Stimulated activated naive B cell treated with anti-CD40 and anti-IgM and Interleukin-4, amounts not matched to agents 10 μg/mL and 1 μg/mL and 100 μg/mL, for 72 hours (primary cell): ENCODE measurements around the gene RNU7-1.

Source experiments
- ATAC-seq, 2 donors: fragments of 150-1000 bp; cut with Tn5 transposase; replicated peaks; 2 replicates each; pipeline ENCODE4 v1.10.0; 2021; ENCODE audit warnings: moderate library complexity in 1 of 2
- DNase-seq: peaks from one replicate; pipeline ENCODE4 v3.0.0; 2021
- H3K27ac Mint-ChIP-seq: one replicate; pipeline ENCODE4 v1.8.0; 2022; ENCODE audit warnings: mild to moderate bottlenecking, mixed read lengths
- H3K27me3 Mint-ChIP-seq, 2 donors: one replicate each; pipeline ENCODE4 v1.8.0; 2022; ENCODE audit warnings: mixed read lengths in 2 of 2
- H3K36me3 Mint-ChIP-seq, 2 donors: one replicate each; pipeline ENCODE4 v1.8.0; 2022; ENCODE audit warnings: mixed read lengths in 2 of 2, mild to moderate bottlenecking in 1 of 2
- H3K4me1 Mint-ChIP-seq, 2 donors: one replicate each; pipeline ENCODE4 v1.8.0; 2022; ENCODE audit warnings: mixed read lengths in 2 of 2, mild to moderate bottlenecking in 1 of 2
- H3K4me3 Mint-ChIP-seq, 2 donors: one replicate each; pipeline ENCODE4 v1.8.0; 2022; ENCODE audit warnings: mild to moderate bottlenecking in 2 of 2, mixed read lengths in 2 of 2, moderate library complexity in 1 of 2
- H3K9me3 Mint-ChIP-seq, 2 donors: one replicate each; pipeline ENCODE4 v1.8.0; 2022; ENCODE audit warnings: mixed read lengths in 2 of 2, mild to moderate bottlenecking in 1 of 2

Gene RNU7-1

DNA sequence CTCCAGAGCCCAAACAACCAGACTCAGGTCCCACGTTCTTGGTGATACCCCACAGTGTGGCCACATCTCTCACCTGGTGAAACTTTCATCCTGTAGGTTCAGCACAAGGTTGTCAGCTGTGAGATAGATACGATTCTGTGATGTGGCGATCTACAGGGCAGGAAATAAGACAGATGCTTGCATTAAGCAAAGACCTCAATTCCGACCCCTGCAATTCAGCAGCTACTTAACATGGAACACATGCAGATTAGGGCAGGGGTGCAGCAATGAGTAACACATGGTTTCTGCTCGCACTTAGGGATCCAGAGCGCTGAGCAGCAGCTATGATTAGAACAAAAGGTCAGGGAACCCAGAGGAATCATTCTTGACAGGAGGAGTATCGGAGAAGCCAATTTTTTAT is 22.7 kb downstream of the RNU7-1 start:
- H3K4me3 Mint-ChIP-seq: no peak overlapping the region
- DNase-seq (no peak), ATAC-seq (no peak)
- H3K36me3 Mint-ChIP-seq: peaks cover 43 to 60% of the 10 kb centered on the region in 2 donors
- H3K27me3 Mint-ChIP-seq: no peaks in the 10 kb centered on the region
- peaks cover 48 to 78% of the 10 kb centered on the region in 2 donors for H3K4me1 Mint-ChIP-seq
- peak overlapping the region; percentile 82 for H3K27ac Mint-ChIP-seq
- H3K9me3 Mint-ChIP-seq: no peaks in the 10 kb centered on the region

DNA sequence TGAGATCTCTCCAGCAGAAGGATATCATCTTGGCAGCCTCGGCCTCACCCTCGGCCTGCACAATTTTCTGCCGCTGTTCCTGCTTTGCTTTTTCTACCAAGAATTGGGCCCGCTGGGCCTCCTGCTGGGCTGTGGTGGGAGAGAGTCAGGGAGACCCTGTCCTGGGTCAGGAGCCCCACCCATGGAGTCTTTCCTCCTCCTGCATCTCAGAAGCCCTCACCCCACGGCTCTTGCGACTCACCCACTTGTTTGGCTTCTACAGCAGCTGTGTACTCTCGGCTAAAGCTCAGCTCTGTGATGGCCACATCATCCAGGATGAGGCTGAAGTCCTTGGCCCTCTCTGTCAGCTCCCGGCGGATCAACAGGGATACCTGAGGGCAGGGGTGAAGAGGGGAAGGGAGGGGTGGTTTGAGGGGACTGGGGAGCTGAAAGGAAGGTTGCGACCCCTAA is 24.1 kb downstream of the RNU7-1 start:
- Mint-ChIP-seq H3K27me3 (no peaks in the 10 kb centered on the region), H3K4me3 (no peak overlapping the region), H3K9me3 (no peaks in the 10 kb centered on the region), H3K27ac (no peak overlapping the region), H3K4me1 (peaks cover 37 to 77% of the 10 kb centered on the region in 2 donors), H3K36me3 (peaks cover 39 to 61% of the 10 kb centered on the region in 2 donors)
- no peak for DNase-seq
- ATAC-seq: no peak

DNA sequence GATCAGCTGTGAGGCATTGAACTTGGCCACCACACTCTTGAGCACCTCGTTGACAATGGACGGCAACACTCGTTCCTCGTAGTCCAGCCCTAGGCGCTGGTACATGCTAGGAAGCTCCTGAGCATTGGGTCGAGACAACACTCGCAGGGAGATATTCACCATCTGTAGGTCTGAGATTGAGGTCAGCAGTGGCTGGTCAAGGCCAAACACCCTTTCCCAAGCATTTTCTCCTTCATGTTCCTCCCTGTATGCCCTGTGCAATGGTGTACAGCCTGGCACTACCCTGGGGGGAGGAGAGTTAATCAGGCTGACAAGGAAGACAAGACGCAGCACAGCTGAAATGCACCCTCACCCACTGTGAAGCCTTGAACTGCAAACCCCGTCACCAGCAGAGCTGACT is 24.8 kb downstream of the RNU7-1 start:
- Mint-ChIP-seq H3K36me3 (peaks cover 40 to 62% of the 10 kb centered on the region in 2 donors), H3K4me1 (peaks cover 35 to 78% of the 10 kb centered on the region in 2 donors), H3K9me3 (no peaks in the 10 kb centered on the region), H3K4me3 (peak overlapping the region; percentile 96 to 100), H3K27ac (peak overlapping the region; percentile 100), H3K27me3 (no peaks in the 10 kb centered on the region)
- no peak for DNase-seq
- no peak for ATAC-seq

DNA sequence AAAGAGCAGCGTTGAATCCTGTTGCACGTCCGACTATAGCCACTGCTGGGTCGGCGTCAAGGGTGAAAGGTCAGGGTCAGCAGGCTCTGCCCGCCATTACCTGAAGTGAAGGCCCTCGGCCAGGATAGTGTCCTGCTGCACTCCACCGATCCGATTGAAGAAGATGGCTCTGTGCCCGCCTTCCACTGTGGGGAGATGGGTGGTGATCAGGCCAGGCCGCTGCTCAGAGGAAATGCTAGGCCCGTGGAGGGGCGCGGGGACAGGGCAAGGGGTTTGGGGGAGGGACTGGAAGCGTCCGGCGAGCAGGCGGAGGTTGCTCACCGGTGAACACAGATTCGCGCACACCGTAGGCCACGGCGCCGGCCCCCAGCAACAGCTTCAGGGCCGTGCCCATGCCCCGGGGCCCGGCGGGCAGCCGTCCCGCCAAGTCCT is 26.5 kb downstream of the RNU7-1 start:
- Mint-ChIP-seq H3K36me3 (peaks cover 42 to 69% of the 10 kb centered on the region in 2 donors), H3K27me3 (no peaks in the 10 kb centered on the region), H3K4me1 (peaks cover 36 to 77% of the 10 kb centered on the region in 2 donors), H3K27ac (peak overlapping the region; percentile 100), H3K4me3 (peak overlapping the region; percentile 96 to 100), H3K9me3 (no peaks in the 10 kb centered on the region)
- no peak for DNase-seq
- peak; percentile 33 to 38 for ATAC-seq

DNA sequence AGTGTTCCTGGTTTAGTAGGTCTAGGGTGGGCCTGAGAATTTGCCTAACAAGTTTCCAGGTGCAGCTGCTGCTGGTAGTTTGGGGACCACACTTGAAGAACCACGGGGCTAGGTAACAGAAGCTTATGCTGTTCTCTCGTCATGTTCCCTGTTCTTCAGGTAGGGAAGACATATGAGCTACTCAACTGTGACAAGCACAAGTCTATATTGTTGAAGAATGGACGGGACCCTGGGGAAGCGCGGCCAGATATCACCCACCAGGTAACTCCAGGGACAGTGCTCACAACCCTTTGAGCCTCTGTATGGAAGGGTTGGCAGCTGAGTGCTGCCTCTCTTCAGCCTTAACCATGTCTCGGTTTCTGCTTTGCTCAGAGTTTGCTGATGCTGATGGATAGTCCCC is 30.6 kb downstream of the RNU7-1 start:
- Mint-ChIP-seq H3K4me3 (no peak overlapping the region), H3K36me3 (peaks cover 44 to 75% of the 10 kb centered on the region in 2 donors), H3K27ac (no peak overlapping the region), H3K4me1 (peaks cover 24 to 59% of the 10 kb centered on the region in 2 donors), H3K27me3 (no peaks in the 10 kb centered on the region), H3K9me3 (no peaks in the 10 kb centered on the region)
- ATAC-seq (no peak), DNase-seq (no peak)

DNA sequence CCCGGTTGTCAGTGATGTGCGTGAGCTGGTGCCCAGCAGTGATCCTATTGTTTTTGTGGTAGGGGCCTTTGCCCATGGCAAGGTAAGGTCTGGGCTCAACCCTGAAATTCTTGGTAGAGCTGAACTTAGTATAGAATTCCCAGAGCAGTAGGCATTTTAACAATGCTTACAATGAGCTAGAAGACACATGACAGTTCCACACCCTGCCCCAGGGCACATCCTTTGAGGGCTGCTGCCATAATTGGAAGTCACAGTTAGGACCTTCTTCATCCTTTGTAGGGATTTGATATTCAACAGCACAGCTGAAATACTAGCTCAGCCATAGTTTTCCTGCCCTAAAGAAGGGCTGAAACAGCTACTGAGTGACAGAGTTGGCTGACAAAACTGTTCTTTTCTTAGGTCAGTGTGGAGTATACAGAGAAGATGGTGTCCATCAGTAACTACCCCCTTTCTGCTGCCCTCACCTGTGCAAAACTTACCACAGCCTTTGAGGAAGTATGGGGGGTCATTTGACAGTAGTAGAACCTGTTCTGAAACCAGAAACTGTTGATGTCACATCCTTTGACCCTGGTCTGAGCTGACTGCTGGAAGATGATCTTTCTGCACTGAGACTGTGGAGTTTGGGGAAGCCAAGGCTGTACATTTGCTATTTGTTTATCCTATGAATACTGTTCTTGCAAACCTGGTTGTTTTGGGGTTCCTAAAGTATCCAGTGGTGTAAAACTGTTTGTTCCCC is 31.8 kb downstream of the RNU7-1 start:
- no peak overlapping the region for H3K4me3 Mint-ChIP-seq

DNA sequence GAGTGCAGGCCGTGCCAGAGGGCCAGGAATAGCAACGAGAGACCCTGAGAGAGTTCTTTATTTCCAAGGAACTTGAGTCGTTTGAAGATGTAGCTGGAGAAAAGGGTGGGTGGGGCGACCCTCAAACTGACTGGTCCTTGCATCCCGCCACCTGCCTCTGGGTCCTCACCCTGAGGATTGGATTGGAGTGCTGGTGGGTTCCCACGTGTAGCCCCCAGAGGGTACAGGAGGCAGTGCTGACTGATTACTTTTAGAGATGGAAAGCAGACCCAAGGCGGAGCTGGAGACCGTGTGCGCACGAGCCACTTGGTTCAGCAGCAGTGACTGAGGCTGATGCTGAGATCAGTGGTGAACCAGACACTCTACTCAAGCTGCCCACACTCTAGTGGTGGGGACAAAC is 34.0 kb downstream of the RNU7-1 start:
- ATAC-seq: no peak
- peak overlapping the region; percentile 49 for H3K27ac Mint-ChIP-seq
- peaks cover 20 to 37% of the 10 kb centered on the region in 2 donors for H3K4me1 Mint-ChIP-seq
- DNase-seq: no peak
- no peaks in the 10 kb centered on the region for H3K27me3 Mint-ChIP-seq
- no peaks in the 10 kb centered on the region for H3K9me3 Mint-ChIP-seq
- peaks cover 43 to 70% of the 10 kb centered on the region in 2 donors for H3K36me3 Mint-ChIP-seq
- H3K4me3 Mint-ChIP-seq: no peak overlapping the region

More for the DNA sequence above, 31.8 kb downstream of the RNU7-1 start:
- peaks cover 41 to 71% of the 10 kb centered on the region in 2 donors for H3K36me3 Mint-ChIP-seq
- no peaks in the 10 kb centered on the region for H3K27me3 Mint-ChIP-seq
- peaks cover 22 to 54% of the 10 kb centered on the region in 2 donors for H3K4me1 Mint-ChIP-seq
- DNase-seq: no peak
- H3K27ac Mint-ChIP-seq: peak overlapping the region; percentile 90
- ATAC-seq: peak; percentile 27 to 34
- H3K9me3 Mint-ChIP-seq: no peaks in the 10 kb centered on the region

DNA sequence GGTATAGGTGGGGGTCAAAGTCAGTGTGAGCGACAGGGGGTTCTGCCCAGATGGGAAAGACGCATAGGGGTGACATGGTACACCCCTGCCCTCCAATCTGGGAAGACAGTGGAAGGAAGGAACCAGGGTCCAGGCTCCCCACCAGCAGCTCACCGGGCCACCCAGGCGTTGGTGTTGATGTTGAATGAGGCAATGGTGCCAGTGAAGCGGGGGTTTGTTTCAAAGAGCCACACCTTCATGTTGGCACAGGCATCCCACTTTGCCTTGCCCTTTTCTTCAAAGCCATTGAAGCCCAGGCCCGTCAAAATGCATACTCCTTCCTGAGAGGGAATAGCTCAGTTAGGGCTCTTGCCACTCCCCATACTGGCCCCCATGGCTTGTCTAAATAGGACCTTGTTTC is 34.6 kb downstream of the RNU7-1 start:
- Mint-ChIP-seq H3K4me3 (no peak overlapping the region), H3K27ac (peak overlapping the region; percentile 59), H3K27me3 (no peaks in the 10 kb centered on the region), H3K4me1 (peaks cover 18 to 32% of the 10 kb centered on the region in 2 donors), H3K9me3 (no peaks in the 10 kb centered on the region), H3K36me3 (peaks cover 43 to 68% of the 10 kb centered on the region in 2 donors)
- DNase-seq: no peak
- no peak for ATAC-seq

DNA sequence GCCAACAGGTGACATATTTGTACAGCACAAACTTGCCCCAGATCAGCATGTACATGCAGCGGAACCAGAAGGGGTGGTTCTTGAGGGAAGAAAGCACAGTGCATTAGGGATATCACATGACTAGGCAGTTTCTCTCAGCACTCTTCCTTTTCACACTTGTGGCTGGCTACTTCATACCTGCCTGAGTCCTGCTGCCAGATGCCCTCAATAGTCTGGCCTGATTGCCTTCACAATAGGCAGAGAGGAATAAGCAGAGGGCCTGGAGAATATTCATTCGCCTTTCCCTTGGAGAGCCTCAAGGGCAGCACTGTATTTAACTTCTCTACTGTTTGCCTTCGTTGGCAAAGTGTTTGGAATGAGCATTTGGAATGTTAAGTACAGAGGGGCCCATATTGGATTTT is 35.0 kb downstream of the RNU7-1 start:
- no peaks in the 10 kb centered on the region for H3K27me3 Mint-ChIP-seq

DNA sequence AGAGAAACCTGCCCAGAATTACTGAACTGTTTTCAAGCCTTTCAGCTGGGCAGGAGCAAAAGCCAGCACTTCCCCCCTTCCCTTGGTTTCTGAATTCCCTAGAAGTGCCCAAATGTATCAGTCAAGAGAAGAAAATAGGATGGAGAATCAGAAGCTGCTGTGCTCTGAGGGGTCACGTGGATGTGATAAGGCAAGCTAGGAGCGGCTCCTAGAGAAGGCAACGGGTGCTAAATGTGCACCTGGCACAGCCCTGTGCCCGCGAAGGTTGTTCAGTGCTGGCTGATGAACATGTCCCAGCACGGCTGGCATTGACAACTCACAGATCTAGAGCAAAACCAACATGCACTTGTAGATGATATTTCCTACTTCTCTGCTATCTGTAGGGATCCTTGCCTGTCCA is 35.4 kb downstream of the RNU7-1 start:
- DNase-seq (no peak), ATAC-seq (no peak)
- peaks cover 12 to 24% of the 10 kb centered on the region in 2 donors for H3K4me1 Mint-ChIP-seq
- no peaks in the 10 kb centered on the region for H3K9me3 Mint-ChIP-seq
- H3K36me3 Mint-ChIP-seq: peaks cover 44 to 63% of the 10 kb centered on the region in 2 donors
- H3K27ac Mint-ChIP-seq: peak overlapping the region; percentile 53
- H3K27me3 Mint-ChIP-seq: no peaks in the 10 kb centered on the region
- no peak overlapping the region for H3K4me3 Mint-ChIP-seq

More for the DNA sequence above, 35.0 kb downstream of the RNU7-1 start:
- H3K4me3 Mint-ChIP-seq: no peak overlapping the region
- H3K9me3 Mint-ChIP-seq: no peaks in the 10 kb centered on the region
- DNase-seq (no peak), ATAC-seq (no peak)
- H3K27ac Mint-ChIP-seq: peak overlapping the region; percentile 53
- peaks cover 15 to 27% of the 10 kb centered on the region in 2 donors for H3K4me1 Mint-ChIP-seq
- H3K36me3 Mint-ChIP-seq: peaks cover 45 to 67% of the 10 kb centered on the region in 2 donors

DNA sequence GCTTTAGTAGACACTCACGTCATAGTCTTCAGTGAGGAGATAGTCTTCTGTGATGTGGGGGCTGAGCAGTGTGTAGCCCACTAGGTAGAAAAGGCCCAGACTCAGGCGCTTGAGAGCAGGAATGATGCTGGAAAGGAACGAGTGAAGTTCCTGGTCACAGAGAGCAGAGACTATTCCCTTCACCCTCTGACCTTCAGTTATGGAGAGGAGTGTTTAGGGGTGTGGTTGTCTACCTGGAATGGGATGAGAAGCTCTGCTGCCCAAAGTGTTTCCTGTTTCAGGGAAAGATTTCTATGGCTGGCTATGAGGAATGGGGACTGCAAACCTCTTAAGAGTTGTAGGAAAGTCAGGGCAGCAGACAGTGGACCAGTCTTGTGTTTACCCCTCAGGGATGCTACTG is 35.8 kb downstream of the RNU7-1 start:
- H3K27ac Mint-ChIP-seq: no peak overlapping the region
- H3K9me3 Mint-ChIP-seq: no peaks in the 10 kb centered on the region
- H3K27me3 Mint-ChIP-seq: no peaks in the 10 kb centered on the region
- ATAC-seq (no peak), DNase-seq (no peak)
- no peak overlapping the region for H3K4me3 Mint-ChIP-seq
- H3K36me3 Mint-ChIP-seq: peaks cover 44 to 62% of the 10 kb centered on the region in 2 donors
- peaks cover 12 to 23% of the 10 kb centered on the region in 2 donors for H3K4me1 Mint-ChIP-seq

DNA sequence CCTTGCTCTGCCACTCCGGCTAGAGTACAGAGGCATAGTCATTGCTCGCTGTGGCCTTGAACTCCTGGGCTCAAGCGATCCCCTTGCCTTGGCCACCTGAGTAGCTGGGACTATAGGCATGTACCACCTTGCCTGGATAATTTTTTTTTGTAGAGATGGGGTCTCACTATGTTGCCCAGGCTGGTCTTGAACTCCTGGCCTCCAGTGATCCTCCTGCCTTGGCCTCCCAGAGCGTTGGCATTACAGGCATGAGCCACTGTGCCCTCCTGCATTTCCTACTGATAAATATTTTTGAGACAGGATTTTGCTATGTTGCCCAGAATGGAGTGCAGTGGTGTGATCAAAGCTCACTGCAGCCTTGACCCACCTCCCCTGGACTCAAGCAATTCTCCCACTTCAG is 36.5 kb downstream of the RNU7-1 start:
- peaks cover 43 to 60% of the 10 kb centered on the region in 2 donors for H3K36me3 Mint-ChIP-seq
- H3K27ac Mint-ChIP-seq: no peak overlapping the region
- no peak overlapping the region for H3K4me3 Mint-ChIP-seq
- H3K27me3 Mint-ChIP-seq: no peaks in the 10 kb centered on the region
- H3K9me3 Mint-ChIP-seq: no peaks in the 10 kb centered on the region
- no peak for DNase-seq
- no peak for ATAC-seq
- peaks cover 12 to 17% of the 10 kb centered on the region in 2 donors for H3K4me1 Mint-ChIP-seq

DNA sequence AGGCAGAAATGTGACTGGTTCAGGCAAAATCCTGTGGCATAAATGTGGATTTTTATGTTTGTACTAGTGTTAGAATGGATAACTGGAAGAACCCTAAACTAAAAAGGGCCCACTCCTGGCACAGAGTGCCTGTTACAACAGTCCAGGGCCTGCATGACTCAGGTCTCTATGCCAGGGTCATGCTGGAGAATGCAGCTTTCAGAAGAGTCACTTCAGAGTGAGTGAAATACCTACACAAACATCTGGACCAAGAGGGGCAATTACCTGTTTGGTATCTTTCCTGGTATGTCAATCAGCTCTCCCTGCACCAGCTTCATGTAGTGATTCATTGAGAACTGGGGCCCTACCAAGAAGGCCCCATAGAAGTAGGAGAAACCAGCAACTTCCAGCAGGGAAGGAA is 37.1 kb downstream of the RNU7-1 start:
- peaks cover 41 to 57% of the 10 kb centered on the region in 2 donors for H3K36me3 Mint-ChIP-seq
- H3K4me1 Mint-ChIP-seq: peaks cover 11% of the 10 kb centered on the region in 2 donors
- H3K27ac Mint-ChIP-seq: no peak overlapping the region
- ATAC-seq: no peak
- H3K9me3 Mint-ChIP-seq: no peaks in the 10 kb centered on the region
- DNase-seq: no peak
- H3K4me3 Mint-ChIP-seq: no peak overlapping the region
- no peaks in the 10 kb centered on the region for H3K27me3 Mint-ChIP-seq

DNA sequence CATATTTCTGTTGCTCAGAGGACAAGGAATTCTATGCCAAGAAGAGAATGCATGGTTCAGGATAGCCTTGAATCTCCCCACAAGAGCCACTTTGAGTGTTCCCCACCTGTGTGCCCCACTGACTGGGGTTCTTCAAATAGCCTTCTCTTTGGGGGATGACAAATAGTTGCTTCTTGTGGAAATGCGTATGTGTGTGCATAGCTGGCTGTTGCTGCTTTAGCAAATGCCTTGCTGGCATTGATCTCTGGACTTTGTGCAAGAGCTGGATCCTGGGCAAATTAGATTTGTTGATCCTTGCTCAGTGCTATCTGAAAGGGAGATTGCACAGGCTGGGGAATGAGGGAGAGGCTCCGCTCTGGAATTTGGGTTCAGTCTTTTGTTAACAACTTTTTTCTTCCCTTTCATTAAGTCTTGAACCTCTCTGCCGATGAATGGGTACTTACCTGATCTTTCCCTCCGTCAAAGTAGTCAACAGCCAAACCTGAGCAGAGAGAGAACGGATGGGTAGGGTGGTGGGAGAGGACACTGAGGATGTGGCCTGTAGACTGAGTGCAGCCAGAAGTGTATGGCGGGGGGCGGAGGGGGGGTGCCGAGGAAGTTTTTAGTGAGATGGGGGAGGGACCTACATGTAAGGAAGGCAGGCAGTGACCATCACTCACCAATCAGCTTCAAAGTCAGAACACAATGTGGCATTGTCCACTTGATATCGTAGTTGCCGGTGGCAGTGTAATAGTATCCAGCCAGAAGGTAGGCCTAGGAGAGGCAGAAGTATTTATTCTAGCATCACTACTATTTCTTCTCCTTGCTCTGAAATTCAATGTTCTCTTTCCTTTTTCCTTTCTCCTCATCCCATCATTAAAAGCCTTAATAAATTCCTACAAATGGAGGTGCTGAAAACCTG is 37.8 kb downstream of the RNU7-1 start:
- H3K27ac Mint-ChIP-seq: peak overlapping the region; percentile 38
- H3K9me3 Mint-ChIP-seq: no peaks in the 10 kb centered on the region
- no peaks in the 10 kb centered on the region for H3K27me3 Mint-ChIP-seq
- H3K4me1 Mint-ChIP-seq: peaks cover 5 to 7% of the 10 kb centered on the region in 2 donors
- H3K36me3 Mint-ChIP-seq: peaks cover 40 to 57% of the 10 kb centered on the region in 2 donors
- DNase-seq (no peak), ATAC-seq (no peak)
- H3K4me3 Mint-ChIP-seq: no peak overlapping the region
